ENCODE results near the gene SLC34A1. TPM values are rescaled to one million over a fixed set of nuclear protein-coding genes. Genes with fewer than 3 reads are reported as not detected.

The SLC34A1 gene
- total RNA-seq, 1 donor from 2014 or later: not detected

- Mint-ChIP-seq H3K27ac (no peak overlapping the region), H3K27me3 (peaks cover 10% of the 10 kb centered on the region), H3K36me3 (ENCODE audit: insufficient read depth) (peaks cover 7% of the 10 kb centered on the region), H3K4me3 (ENCODE audit: low read depth) (no peak overlapping the region), H3K4me1 (ENCODE audit: low read depth) (peaks cover 10% of the 10 kb centered on the region), H3K9me3 (ENCODE audit: low read depth) (no peaks in the 10 kb centered on the region)
- no peak for DNase-seq (ENCODE audit: low spot score, unreplicated experiment)
- TF ChIP-seq, protein P1, sequence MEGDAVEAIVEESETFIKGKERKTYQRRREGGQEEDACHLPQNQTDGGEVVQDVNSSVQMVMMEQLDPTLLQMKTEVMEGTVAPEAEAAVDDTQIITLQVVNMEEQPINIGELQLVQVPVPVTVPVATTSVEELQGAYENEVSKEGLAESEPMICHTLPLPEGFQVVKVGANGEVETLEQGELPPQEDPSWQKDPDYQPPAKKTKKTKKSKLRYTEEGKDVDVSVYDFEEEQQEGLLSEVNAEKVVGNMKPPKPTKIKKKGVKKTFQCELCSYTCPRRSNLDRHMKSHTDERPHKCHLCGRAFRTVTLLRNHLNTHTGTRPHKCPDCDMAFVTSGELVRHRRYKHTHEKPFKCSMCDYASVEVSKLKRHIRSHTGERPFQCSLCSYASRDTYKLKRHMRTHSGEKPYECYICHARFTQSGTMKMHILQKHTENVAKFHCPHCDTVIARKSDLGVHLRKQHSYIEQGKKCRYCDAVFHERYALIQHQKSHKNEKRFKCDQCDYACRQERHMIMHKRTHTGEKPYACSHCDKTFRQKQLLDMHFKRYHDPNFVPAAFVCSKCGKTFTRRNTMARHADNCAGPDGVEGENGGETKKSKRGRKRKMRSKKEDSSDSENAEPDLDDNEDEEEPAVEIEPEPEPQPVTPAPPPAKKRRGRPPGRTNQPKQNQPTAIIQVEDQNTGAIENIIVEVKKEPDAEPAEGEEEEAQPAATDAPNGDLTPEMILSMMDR (IDR thresholded peaks at IDR 0.05; ENCODE audit: unreplicated experiment): no peak
Measured at GRCh38 chr5:177443144-177443983, 59.1 kb downstream of the SLC34A1 start.

DNA sequence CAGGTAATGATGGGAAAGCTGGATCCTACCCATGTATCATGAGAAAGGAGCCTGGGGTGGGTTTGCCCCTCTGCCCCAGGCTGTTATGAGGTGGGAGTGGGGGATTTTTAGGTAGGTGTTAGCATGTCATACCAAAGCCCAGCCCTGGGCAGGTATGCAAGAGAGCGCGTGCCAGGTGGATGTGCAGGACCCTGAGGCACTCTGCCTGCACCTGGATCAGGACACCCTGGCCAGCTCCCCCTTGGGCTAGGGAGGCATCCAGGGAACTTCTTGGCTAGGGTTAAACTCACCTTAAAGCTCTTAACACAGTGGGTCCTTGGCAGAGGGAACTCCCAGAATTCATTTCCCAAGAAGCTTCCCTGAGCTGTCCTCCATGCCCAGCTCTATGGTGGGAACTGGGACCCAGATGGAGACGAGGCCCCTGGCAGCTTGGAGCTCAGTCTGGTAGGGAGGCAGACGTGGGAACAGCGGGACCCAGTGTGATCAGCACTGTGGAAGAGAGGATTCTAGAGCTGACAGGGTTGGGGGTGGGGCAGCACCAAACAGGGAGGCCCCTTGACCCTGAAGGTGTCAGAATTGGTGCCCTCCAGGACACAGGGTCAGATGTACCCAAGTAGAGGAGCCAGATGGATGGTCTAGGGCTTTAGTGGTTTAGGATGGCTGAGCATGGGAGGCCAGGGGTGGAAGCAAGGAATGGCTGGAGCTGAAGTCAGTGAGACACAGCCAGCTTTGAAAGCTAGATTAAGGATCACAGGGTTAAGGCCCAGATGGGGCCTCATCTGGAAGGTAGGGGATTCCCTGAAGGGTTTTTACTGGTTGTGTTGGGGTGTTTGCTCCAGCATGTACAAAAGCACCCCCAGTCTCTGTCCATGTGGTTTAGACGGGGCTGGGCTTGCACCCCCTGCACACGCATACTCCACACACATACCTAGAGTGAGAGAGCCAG, 60.1 kb downstream of the SLC34A1 start:
- TF ChIP-seq, protein P1 (IDR thresholded peaks at IDR 0.05; ENCODE audit: unreplicated experiment): no peak
- Mint-ChIP-seq H3K27me3 (peaks cover 13% of the 10 kb centered on the region), H3K36me3 (ENCODE audit: insufficient read depth) (peaks cover 4% of the 10 kb centered on the region), H3K4me3 (ENCODE audit: low read depth) (peak overlapping the region; percentile 67), H3K4me1 (ENCODE audit: low read depth) (peaks cover 13% of the 10 kb centered on the region), H3K27ac (no peak overlapping the region), H3K9me3 (ENCODE audit: low read depth) (no peaks in the 10 kb centered on the region)
- DNase-seq (ENCODE audit: low spot score, unreplicated experiment): no peak

- Mint-ChIP-seq H3K9me3 (ENCODE audit: low read depth) (no peaks in the 10 kb centered on the region), H3K27me3 (peaks cover 13% of the 10 kb centered on the region), H3K4me3 (ENCODE audit: low read depth) (peak overlapping the region; percentile 67), H3K27ac (peak overlapping the region; percentile 62), H3K36me3 (ENCODE audit: insufficient read depth) (no peaks in the 10 kb centered on the region), H3K4me1 (ENCODE audit: low read depth) (peaks cover 13% of the 10 kb centered on the region)
- DNase-seq (ENCODE audit: low spot score, unreplicated experiment): no peak
- TF ChIP-seq, protein P1 (IDR thresholded peaks at IDR 0.05; ENCODE audit: unreplicated experiment): no peak
Measured at GRCh38 chr5:177445052-177445916, 61.0 kb downstream of the SLC34A1 start.

GRCh38 chr5:177445917-177446199, 61.6 kb downstream of the SLC34A1 start:
- Mint-ChIP-seq H3K4me3 (ENCODE audit: low read depth) (peak overlapping the region; percentile 67), H3K4me1 (ENCODE audit: low read depth) (peaks cover 13% of the 10 kb centered on the region), H3K27ac (peak overlapping the region; percentile 64), H3K36me3 (ENCODE audit: insufficient read depth) (no peaks in the 10 kb centered on the region), H3K27me3 (peaks cover 13% of the 10 kb centered on the region), H3K9me3 (ENCODE audit: low read depth) (no peaks in the 10 kb centered on the region)
- no peak for DNase-seq (ENCODE audit: low spot score, unreplicated experiment)
- TF ChIP-seq, protein P1 (IDR thresholded peaks at IDR 0.05; ENCODE audit: unreplicated experiment): no peak
